Smooth muscle cell (in vitro differentiated cells): ENCODE data around the gene ERBB4. TPM values are rescaled to one million over a fixed set of nuclear protein-coding genes. Genes with fewer than 3 reads are reported as not detected.

Experiments
- DNase-seq: peaks from one replicate; lab custom pipeline; 2025; ENCODE audit not compliant: unreplicated experiment; lab: John Stamatoyannopoulos, UW
- H2AFZ ChIP-seq: fragments of 200-600 bp; sonication (generic); 2 replicates; pipeline ENCODE4 v1.6.0; 2016; ENCODE audit warnings: antibody characterized with exemption, low read depth, mild to moderate bottlenecking
- H3F3A ChIP-seq: fragments of 200-600 bp; sonication (generic); 2 replicates; pipeline ENCODE4 v1.6.0; 2017; ENCODE audit warnings: antibody characterized with exemption, low read depth
- H3K27ac ChIP-seq: fragments of 200-600 bp; sonication (generic); 2 replicates; pipeline ENCODE4 v1.5.1; 2016; ENCODE audit warnings: low read depth, mild to moderate bottlenecking
- H3K27me3 ChIP-seq: fragments of 200-600 bp; sonication (generic); 2 replicates; pipeline ENCODE4 v1.6.1; 2016; ENCODE audit warnings: low read depth, mild to moderate bottlenecking
- H3K36me3 ChIP-seq: fragments of 200-600 bp; sonication (generic); 2 replicates; pipeline ENCODE4 v1.5.1; 2016; ENCODE audit warnings: low read depth
- H3K4me1 ChIP-seq: fragments of 200-600 bp; sonication (generic); 2 replicates; pipeline ENCODE4 v1.5.1; 2016; ENCODE audit warnings: low read depth
- H3K4me2 ChIP-seq: fragments of 200-600 bp; sonication (generic); 2 replicates; pipeline ENCODE4 v1.6.0; 2016; ENCODE audit warnings: mild to moderate bottlenecking
- H3K4me3 ChIP-seq: fragments of 200-600 bp; sonication (generic); 2 replicates; pipeline ENCODE4 v1.5.1; 2016; ENCODE audit warnings: mild to moderate bottlenecking
- H3K79me2 ChIP-seq: fragments of 200-600 bp; sonication (generic); 2 replicates; pipeline ENCODE4 v1.6.0; 2016; ENCODE audit warnings: low read depth, mild to moderate bottlenecking
- H3K9ac ChIP-seq: fragments of 200-600 bp; sonication (generic); 2 replicates; pipeline ENCODE4 v1.6.0; 2016; ENCODE audit warnings: low read depth
- H3K9me3 ChIP-seq: fragments of 200-600 bp; sonication (generic); replicated peaks from 2 replicates; pipeline ENCODE4 v1.5.1; 2016; ENCODE audit warnings: low read depth
- H4K20me1 ChIP-seq: fragments of 200-600 bp; sonication (generic); 2 replicates; pipeline ENCODE4 v1.6.0; 2016; ENCODE audit warnings: low read depth
- WGBS: methylation state at CpG from one replicate; pipeline ENCODE4 v1.1.7; 2016; ENCODE audit warnings: low lambda C conversion rate; 5-methylcytosine and 5-hydroxymethylcytosine counted together
- polyA plus RNA-seq: library from polyadenylated mRNA; unstranded; fragments of >200 nt; fragmentation: Nextera tagmentation; extraction: Ambion mirVana; gene quantifications from 2 replicates; pipeline ENCODE4 v1.2.1, GENCODE V29; 2016
- total RNA-seq: library from RNA; depleted of rRNA; stranded (reverse); fragments of >200 nt; gene quantifications from 2 replicates; pipeline ENCODE4 v1.2.3, GENCODE V29; 2014
- TF ChIP-seq, protein P1 (sequence below): fragments of 200-600 bp; sonication (generic); IDR thresholded peaks from 2 replicates; pipeline ENCODE4 v1.5.1; 2017; ENCODE audit warnings: borderline replicate concordance, mild to moderate bottlenecking, antibody characterized with exemption; ENCODE audit not compliant: insufficient read depth, poor library complexity, severe bottlenecking

The ERBB4 gene
- total and polyA plus RNA-seq, 2 experiments from 2014 or later, result 0.67 TPM; not detected in 1

DNA sequence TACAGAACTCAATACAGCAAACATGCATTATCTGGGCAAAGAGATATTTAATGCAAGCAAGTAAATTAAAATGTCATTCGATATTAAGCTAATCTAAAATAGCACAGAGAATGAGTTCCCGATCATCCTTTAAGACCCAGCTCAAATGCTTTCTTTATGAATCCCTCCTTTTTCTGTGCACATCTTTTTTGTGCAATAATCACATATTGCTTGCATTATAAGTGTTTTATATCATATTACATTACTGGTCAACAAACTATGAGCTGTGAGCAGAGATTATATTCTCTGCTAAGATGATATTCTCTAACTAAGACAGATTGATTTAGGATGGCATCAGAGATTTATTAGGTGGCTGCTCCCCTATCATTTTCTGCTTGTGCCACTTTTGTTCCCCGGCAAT is 146.1 kb downstream of the ERBB4 start:
- TF ChIP-seq, protein P1, sequence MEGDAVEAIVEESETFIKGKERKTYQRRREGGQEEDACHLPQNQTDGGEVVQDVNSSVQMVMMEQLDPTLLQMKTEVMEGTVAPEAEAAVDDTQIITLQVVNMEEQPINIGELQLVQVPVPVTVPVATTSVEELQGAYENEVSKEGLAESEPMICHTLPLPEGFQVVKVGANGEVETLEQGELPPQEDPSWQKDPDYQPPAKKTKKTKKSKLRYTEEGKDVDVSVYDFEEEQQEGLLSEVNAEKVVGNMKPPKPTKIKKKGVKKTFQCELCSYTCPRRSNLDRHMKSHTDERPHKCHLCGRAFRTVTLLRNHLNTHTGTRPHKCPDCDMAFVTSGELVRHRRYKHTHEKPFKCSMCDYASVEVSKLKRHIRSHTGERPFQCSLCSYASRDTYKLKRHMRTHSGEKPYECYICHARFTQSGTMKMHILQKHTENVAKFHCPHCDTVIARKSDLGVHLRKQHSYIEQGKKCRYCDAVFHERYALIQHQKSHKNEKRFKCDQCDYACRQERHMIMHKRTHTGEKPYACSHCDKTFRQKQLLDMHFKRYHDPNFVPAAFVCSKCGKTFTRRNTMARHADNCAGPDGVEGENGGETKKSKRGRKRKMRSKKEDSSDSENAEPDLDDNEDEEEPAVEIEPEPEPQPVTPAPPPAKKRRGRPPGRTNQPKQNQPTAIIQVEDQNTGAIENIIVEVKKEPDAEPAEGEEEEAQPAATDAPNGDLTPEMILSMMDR, result no peak
- Histone ChIP-seq H3K79me2 (no peaks in the 10 kb centered on the region), H3K27me3 (no peaks in the 10 kb centered on the region), H3F3A (no peaks in the 10 kb centered on the region), H4K20me1 (no peaks in the 10 kb centered on the region), H3K4me3 (no peak overlapping the region), H3K36me3 (no peaks in the 10 kb centered on the region), H2AFZ (no peak overlapping the region), H3K9ac (no peak overlapping the region), H3K4me1 (no peaks in the 10 kb centered on the region), H3K4me2 (no peak overlapping the region), H3K9me3 (no peaks in the 10 kb centered on the region), H3K27ac (no peak overlapping the region)
- DNase-seq, result no peak
- WGBS, result 88% methylated on average over 3 of the region's 3 CpGs

DNA sequence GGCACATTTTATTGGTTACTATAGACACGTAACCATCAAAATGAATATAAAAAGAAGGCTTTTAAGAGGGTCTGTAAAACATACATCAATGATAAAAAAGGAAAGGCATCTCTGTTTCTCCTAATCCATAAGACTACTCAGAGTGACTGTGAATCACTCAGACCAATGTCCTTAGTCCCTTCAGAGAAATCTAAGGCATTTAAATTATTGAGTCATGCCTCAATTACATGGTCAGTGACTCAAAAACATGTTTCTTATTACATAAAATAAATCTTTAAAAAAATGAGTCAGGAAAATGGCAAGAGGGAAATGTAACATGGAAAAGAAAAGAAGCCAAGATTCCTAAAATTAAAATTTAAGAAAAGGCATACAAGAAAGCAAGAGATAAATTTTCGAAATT is 146.6 kb downstream of the ERBB4 start:
- 57% methylated on average over 2 of the region's 2 CpGs for WGBS

DNA sequence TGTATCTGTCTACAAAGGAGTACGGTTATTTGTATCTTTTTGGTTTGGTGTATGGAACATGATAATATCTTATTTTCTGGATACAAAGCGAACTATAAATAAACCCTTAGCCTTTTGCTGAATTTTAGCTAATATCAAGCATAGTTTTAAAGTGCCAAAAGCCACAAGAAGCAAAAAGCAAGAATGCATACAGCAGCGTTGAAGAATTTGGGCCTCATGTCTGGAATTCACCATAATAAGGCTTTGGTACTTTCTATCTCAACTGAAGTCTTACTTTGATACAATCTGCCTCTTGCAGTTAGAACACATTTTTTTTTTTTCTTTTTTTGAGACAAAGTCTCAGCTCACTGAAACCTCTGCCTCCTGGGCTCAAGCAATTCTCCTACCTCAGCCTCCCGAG is 151.5 kb downstream of the ERBB4 start:
- Histone ChIP-seq H3K27me3 (no peaks in the 10 kb centered on the region), H3K4me2 (no peak overlapping the region), H3F3A (no peaks in the 10 kb centered on the region), H3K36me3 (no peaks in the 10 kb centered on the region), H3K4me1 (peaks cover 5% of the 10 kb centered on the region), H3K4me3 (no peak overlapping the region), H4K20me1 (no peaks in the 10 kb centered on the region), H3K79me2 (no peaks in the 10 kb centered on the region), H3K27ac (no peak overlapping the region), H2AFZ (no peak overlapping the region), H3K9me3 (no peaks in the 10 kb centered on the region), H3K9ac (no peak overlapping the region)
- TF ChIP-seq, protein P1, result no peak
- DNase-seq, result no peak
- 84% methylated on average over 4 of the region's 4 CpGs for WGBS

More for the DNA sequence above, 146.6 kb downstream of the ERBB4 start:
- Histone ChIP-seq H3K9ac (no peak overlapping the region), H3F3A (no peaks in the 10 kb centered on the region), H3K9me3 (no peaks in the 10 kb centered on the region), H3K4me3 (no peak overlapping the region), H3K27me3 (no peaks in the 10 kb centered on the region), H3K4me1 (no peaks in the 10 kb centered on the region), H3K36me3 (no peaks in the 10 kb centered on the region), H3K27ac (no peak overlapping the region), H4K20me1 (no peaks in the 10 kb centered on the region), H2AFZ (no peak overlapping the region), H3K79me2 (no peaks in the 10 kb centered on the region), H3K4me2 (no peak overlapping the region)
- no peak for DNase-seq
- TF ChIP-seq, protein P1, result no peak

DNA sequence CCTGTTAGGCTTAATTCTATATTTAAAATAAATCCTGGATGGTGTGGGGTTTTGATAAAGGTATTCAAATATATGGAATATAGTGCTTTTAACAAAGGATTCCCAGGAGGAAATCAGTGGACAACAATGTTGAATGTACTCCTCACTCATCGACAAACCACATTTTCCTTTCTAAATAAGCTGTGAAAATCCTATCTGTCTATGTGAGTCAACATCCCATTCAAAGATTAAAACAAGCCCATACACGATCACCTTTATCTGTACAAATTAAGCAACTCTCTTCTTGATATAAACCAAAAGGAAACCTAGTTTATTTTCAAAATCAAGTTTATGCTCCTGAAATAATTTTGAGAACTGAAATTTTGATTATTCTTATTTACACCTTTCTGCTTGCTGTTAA is 153.4 kb downstream of the ERBB4 start:
- H2AFZ ChIP-seq, result no peak overlapping the region
- no peaks in the 10 kb centered on the region for H4K20me1 ChIP-seq
- H3K27ac ChIP-seq, result no peak overlapping the region
- peaks cover 3% of the 10 kb centered on the region for H3K79me2 ChIP-seq
- no peaks in the 10 kb centered on the region for H3K36me3 ChIP-seq
- WGBS, result 10% methylated on average over 2 of the region's 2 CpGs
- H3K4me1 ChIP-seq, result peaks cover 5% of the 10 kb centered on the region
- TF ChIP-seq, protein P1, result no peak
- no peaks in the 10 kb centered on the region for H3K9me3 ChIP-seq
- H3K27me3 ChIP-seq, result no peaks in the 10 kb centered on the region
- no peaks in the 10 kb centered on the region for H3F3A ChIP-seq
- no peak for DNase-seq
- no peak overlapping the region for H3K4me2 ChIP-seq
- no peak overlapping the region for H3K4me3 ChIP-seq
- no peak overlapping the region for H3K9ac ChIP-seq
